Karpas-422 (cell line): ENCODE measurements around the gene CXCR4. TPM values are rescaled to one million over a fixed set of nuclear protein-coding genes. Genes with fewer than 3 reads are reported as not detected.
A peak's percentile ranks its signal among the peaks of the same experiment; 100 is the strongest.

ENCODE experiments used
- DNase-seq: peaks from one replicate; pipeline ENCODE4 v3.0.0-alpha.2; 2015
- H2AFZ ChIP-seq: fragments of 200-600 bp; sonication (generic); 2 replicates; pipeline ENCODE4 v1.6.1; 2014; ENCODE audit warnings: antibody characterized with exemption, low read length, mixed read lengths
- H3K27ac ChIP-seq: fragments of 200-600 bp; sonication (generic); 2 replicates; pipeline ENCODE4 v1.5.1; 2014; ENCODE audit warnings: mild to moderate bottlenecking, low read length, moderate library complexity
- H3K27me3 ChIP-seq: fragments of 200-600 bp; sonication (generic); 2 replicates; pipeline ENCODE4 v1.6.1; 2014; ENCODE audit warnings: low read length, mixed read lengths
- H3K36me3 ChIP-seq: fragments of 200-600 bp; sonication (generic); 2 replicates; pipeline ENCODE4 v1.6.1; 2014; ENCODE audit warnings: low read length, mixed read lengths; ENCODE audit not compliant: insufficient read depth
- H3K4me1 ChIP-seq: fragments of 200-600 bp; sonication (generic); 2 replicates; pipeline ENCODE4 v1.6.1; 2014; ENCODE audit warnings: mild to moderate bottlenecking, low read length, mixed read lengths
- H3K4me2 ChIP-seq: fragments of 200-600 bp; sonication (generic); 2 replicates; pipeline ENCODE4 v1.6.1; 2014; ENCODE audit warnings: low read length, low read depth, mild to moderate bottlenecking; ENCODE audit not compliant: poor library complexity, severe bottlenecking
- H3K4me3 ChIP-seq: fragments of 200-600 bp; sonication (generic); 2 replicates; pipeline ENCODE4 v1.5.1; 2014; ENCODE audit warnings: mild to moderate bottlenecking, antibody characterized with exemption, low read length, mixed read lengths
- H3K79me2 ChIP-seq: fragments of 200-600 bp; sonication (generic); 2 replicates; pipeline ENCODE4 v1.6.1; 2014; ENCODE audit warnings: mild to moderate bottlenecking, low read length, mixed read lengths
- H3K9ac ChIP-seq: fragments of 200-600 bp; sonication (generic); 2 replicates; pipeline ENCODE4 v1.6.0; 2014; ENCODE audit warnings: low read length
- H3K9me2 ChIP-seq: fragments of 200-600 bp; sonication (generic), shearing (Covaris generic); replicated peaks from 2 replicates; pipeline ENCODE4 v1.6.0; 2014; ENCODE audit warnings: mild to moderate bottlenecking, low read length, moderate library complexity; ENCODE audit not compliant: insufficient read depth
- H3K9me3 ChIP-seq: fragments of 300-700, 200-600 bp; sonication (generic); 2 replicates; pipeline ENCODE4 v1.6.1; 2014; ENCODE audit warnings: low read length, mixed read lengths
- H4K20me1 ChIP-seq: fragments of 200-600 bp; sonication (generic); 2 replicates; pipeline ENCODE4 v1.6.1; 2014; ENCODE audit warnings: mild to moderate bottlenecking, antibody characterized with exemption, low read length, low read depth; ENCODE audit not compliant: insufficient read depth
- total RNA-seq: library from RNA; depleted of rRNA; stranded (reverse); fragments of >200 nt; shearing (Covaris generic); gene quantifications from 2 replicates; pipeline ENCODE4 v1.2.3, GENCODE V29; 2014; ENCODE audit warnings: low replicate concordance; rRNA removed

The CXCR4 gene
- 0.97 and 2.1 TPM in 2 replicates for total RNA-seq

- Histone ChIP-seq H3K9ac (peak within 1 kb of the TSS; percentile 38; the same call in 1 of the 2 replicates), H3K4me2 (peak within 1 kb of the TSS; percentile 82), H3K4me3 (peak within 1 kb of the TSS; percentile 54), H2AFZ (no peak within 1 kb of the TSS), H3K9me3 (no peaks in the 10 kb centered on the region), H3K9me2 (no peaks in the 10 kb centered on the region), H3K36me3 (no peaks in the 10 kb centered on the region), H3K4me1 (peaks cover 38% of the 10 kb centered on the region), H3K27me3 (0 out of 2 replicates have a peak, but pooled peaks cover 2% of the 10 kb centered on the region), H3K79me2 (no peaks in the 10 kb centered on the region), H3K27ac (no peak within 1 kb of the TSS), H4K20me1 (peaks cover 6% of the 10 kb centered on the region; the same call in 1 of the 2 replicates)
- DNase-seq, result peak; percentile 77
Measured at GRCh38 chr2:136117909-136118818, at the start of gene CXCR4. Gene CXCR4 (minus strand): TSS chr2:136118149. CDS start chr2:136118060, 89 bp downstream.

GRCh38 chr2:136164280-136164776 is 46.4 kb upstream of the CXCR4 start:
- peaks cover 4% of the 10 kb centered on the region; the same call in 1 of the 2 replicates for H3K4me1 ChIP-seq
- no peaks in the 10 kb centered on the region for H3K27me3 ChIP-seq
- H3K36me3 ChIP-seq, result no peaks in the 10 kb centered on the region
- H4K20me1 ChIP-seq, result 0 out of 2 replicates have a peak, but pooled peaks cover 2% of the 10 kb centered on the region
- H3K9ac ChIP-seq, result no peak overlapping the region
- H3K9me2 ChIP-seq, result no peaks in the 10 kb centered on the region
- H3K4me2 ChIP-seq, result no peak overlapping the region
- H3K9me3 ChIP-seq, result no peaks in the 10 kb centered on the region
- H2AFZ ChIP-seq, result no peak overlapping the region
- no peaks in the 10 kb centered on the region for H3K79me2 ChIP-seq
- H3K27ac ChIP-seq, result no peak overlapping the region
- H3K4me3 ChIP-seq, result no peak overlapping the region
- no peak for DNase-seq

- Histone ChIP-seq H3K9ac (no peak overlapping the region), H3K4me2 (no peak overlapping the region)
Measured at GRCh38 chr2:136162438-136162837, 44.5 kb upstream of the CXCR4 start.

GRCh38 chr2:136156411-136156810 is 38.5 kb upstream of the CXCR4 start:
- no peaks in the 10 kb centered on the region for H4K20me1 ChIP-seq
- H2AFZ ChIP-seq, result no peak overlapping the region
- H3K4me1 ChIP-seq, result peaks cover 4% of the 10 kb centered on the region; the same call in 1 of the 2 replicates
- no peaks in the 10 kb centered on the region for H3K36me3 ChIP-seq
- H3K9me3 ChIP-seq, result no peaks in the 10 kb centered on the region
- no peak overlapping the region for H3K4me3 ChIP-seq
- no peak for DNase-seq
- H3K9me2 ChIP-seq, result no peaks in the 10 kb centered on the region
- no peak overlapping the region for H3K9ac ChIP-seq
- H3K27ac ChIP-seq, result no peak overlapping the region
- no peaks in the 10 kb centered on the region for H3K27me3 ChIP-seq
- no peaks in the 10 kb centered on the region for H3K79me2 ChIP-seq
- no peak overlapping the region for H3K4me2 ChIP-seq

More at GRCh38 chr2:136162438-136162837, 44.5 kb upstream of the CXCR4 start:
- Histone ChIP-seq H3K9me2 (no peaks in the 10 kb centered on the region), H3K4me3 (no peak overlapping the region), H2AFZ (no peak overlapping the region), H3K9me3 (no peaks in the 10 kb centered on the region), H3K79me2 (no peaks in the 10 kb centered on the region), H3K27me3 (no peaks in the 10 kb centered on the region), H4K20me1 (no peaks in the 10 kb centered on the region), H3K4me1 (peaks cover 4% of the 10 kb centered on the region; the same call in 1 of the 2 replicates), H3K36me3 (no peaks in the 10 kb centered on the region), H3K27ac (no peak overlapping the region)
- no peak for DNase-seq

GRCh38 chr2:136154384-136154783 is 36.4 kb upstream of the CXCR4 start:
- Histone ChIP-seq H3K9ac (no peak overlapping the region), H3K27ac (no peak overlapping the region)

GRCh38 chr2:136151021-136151971 is 33.3 kb upstream of the CXCR4 start:
- no peak overlapping the region for H3K4me2 ChIP-seq
- H4K20me1 ChIP-seq, result no peaks in the 10 kb centered on the region

More at GRCh38 chr2:136154384-136154783, 36.4 kb upstream of the CXCR4 start:
- H3K27me3 ChIP-seq, result no peaks in the 10 kb centered on the region
- no peaks in the 10 kb centered on the region for H3K79me2 ChIP-seq
- no peaks in the 10 kb centered on the region for H3K9me2 ChIP-seq
- no peak for DNase-seq
- no peak overlapping the region for H3K4me2 ChIP-seq
- no peaks in the 10 kb centered on the region for H3K9me3 ChIP-seq
- H4K20me1 ChIP-seq, result no peaks in the 10 kb centered on the region
- H2AFZ ChIP-seq, result no peak overlapping the region
- H3K36me3 ChIP-seq, result no peaks in the 10 kb centered on the region
- no peak overlapping the region for H3K4me3 ChIP-seq
- no peaks in the 10 kb centered on the region for H3K4me1 ChIP-seq

GRCh38 chr2:136149011-136149410 is 31.1 kb upstream of the CXCR4 start:
- Histone ChIP-seq H3K36me3 (no peaks in the 10 kb centered on the region), H3K9me2 (no peaks in the 10 kb centered on the region), H4K20me1 (no peaks in the 10 kb centered on the region), H3K4me3 (no peak overlapping the region), H3K27me3 (no peaks in the 10 kb centered on the region), H3K27ac (no peak overlapping the region), H2AFZ (no peak overlapping the region), H3K79me2 (no peaks in the 10 kb centered on the region), H3K4me2 (no peak overlapping the region), H3K9ac (no peak overlapping the region), H3K9me3 (no peaks in the 10 kb centered on the region), H3K4me1 (no peaks in the 10 kb centered on the region)
- DNase-seq, result no peak

More at GRCh38 chr2:136151021-136151971, 33.3 kb upstream of the CXCR4 start:
- Histone ChIP-seq H3K9me2 (no peaks in the 10 kb centered on the region), H3K27ac (no peak overlapping the region), H3K9me3 (no peaks in the 10 kb centered on the region), H3K9ac (no peak overlapping the region), H3K27me3 (no peaks in the 10 kb centered on the region), H3K79me2 (no peaks in the 10 kb centered on the region), H3K36me3 (no peaks in the 10 kb centered on the region), H2AFZ (no peak overlapping the region), H3K4me3 (no peak overlapping the region), H3K4me1 (no peaks in the 10 kb centered on the region)
- DNase-seq, result no peak
